Lung (tissue), 12 donors: ENCODE results near the gene PFKL. TPM values are rescaled to one million over a fixed set of nuclear protein-coding genes. Genes with fewer than 3 reads are reported as not detected.

ENCODE experiments used
- ATAC-seq: fragments of 200-7000 bp; cut with Tn5 transposase; one replicate; pipeline ENCODE4 v1.9.1; 2020; ENCODE audit warnings: moderate number of reproducible peaks; ENCODE audit not compliant: insufficient read depth, low FRiP score
- DNase-seq, 3 donors: peaks; one replicate each; pipeline ENCODE4 v3.0.0-alpha.2; 2013 to 2017
- H3K27ac ChIP-seq, 2 donors: one replicate each; pipeline ENCODE4 v1.5.1; 2013; ENCODE audit warnings: mild to moderate bottlenecking in 2 of 2, moderate library complexity in 2 of 2, control low read depth in 1 of 2, inconsistent platforms in 1 of 2, low read depth in 1 of 2, low read length in 1 of 2
- H3K27me3 ChIP-seq, 3 donors: one replicate each; pipeline ENCODE4 v1.5.1; 2013; ENCODE audit warnings: low read length in 2 of 3; ENCODE audit not compliant: control insufficient read depth in 3 of 3, insufficient read depth in 3 of 3
- H3K36me3 ChIP-seq, 4 donors: one replicate each; pipeline ENCODE4 v1.5.1; 2013; ENCODE audit warnings: low read length in 4 of 4, mild to moderate bottlenecking in 1 of 4, moderate library complexity in 1 of 4; ENCODE audit not compliant: control insufficient read depth in 4 of 4, insufficient read depth in 4 of 4
- H3K4me1 ChIP-seq, 5 donors: one replicate each; pipeline ENCODE4 v1.5.1; 2013; ENCODE audit warnings: low read length in 5 of 5, mild to moderate bottlenecking in 2 of 5, moderate library complexity in 1 of 5; ENCODE audit not compliant: control insufficient read depth in 5 of 5, insufficient read depth in 5 of 5
- H3K4me3 ChIP-seq: one replicate; pipeline ENCODE4 v1.5.1; 2013; ENCODE audit warnings: mild to moderate bottlenecking, control low read depth, moderate library complexity
- H3K9ac ChIP-seq, 2 donors: one replicate each; pipeline ENCODE4 v1.5.1; 2013; ENCODE audit warnings: low read length in 2 of 2, control low read depth in 1 of 2; ENCODE audit not compliant: insufficient read depth in 1 of 2
- H3K9me3 ChIP-seq, 4 donors: one replicate each; pipeline ENCODE4 v1.5.1; 2013; ENCODE audit warnings: low read length in 3 of 4, mild to moderate bottlenecking in 1 of 4, moderate library complexity in 1 of 4; ENCODE audit not compliant: control insufficient read depth in 4 of 4, insufficient read depth in 3 of 4
- WGBS, 2 donors: extraction: QIAGEN DNeasy Blood & Tissue Kit; methylation state at CpG; one replicate each; pipeline ENCODE4 v1.1.7; 2013; 5-methylcytosine and 5-hydroxymethylcytosine counted together
- polyA plus RNA-seq, 2 donors: library from polyadenylated mRNA; stranded (reverse); fragments of 200-250 nt; gene quantifications; one replicate each; pipeline ENCODE4 v1.2.1, GENCODE V29; 2013
- total RNA-seq, 2 donors: library from RNA; depleted of rRNA in 1 of 2; stranded (reverse); fragments of >200 nt in 1 of 2; gene quantifications; one replicate each; pipeline ENCODE4 v1.2.1, GENCODE V29; 2014 to 2021
- TF ChIP-seq, protein P1 (sequence below): IDR thresholded peaks from 2 replicates; pipeline ENCODE4 v1.5.1; 2012; ENCODE audit warnings: mild to moderate bottlenecking; ENCODE audit errors: control extremely low read depth, extremely low read depth
- donor health status: control.
- donor health status: control.
- donor health status: Bipolar disorder and iron deficiency.
- donor health status: healthy.
- donor health status: DM: yes; HTN: yes; CAD: no.

The PFKL gene
- total and polyA plus RNA-seq, 4 donors, result 63.4 to 129 (median 103) TPM

DNA sequence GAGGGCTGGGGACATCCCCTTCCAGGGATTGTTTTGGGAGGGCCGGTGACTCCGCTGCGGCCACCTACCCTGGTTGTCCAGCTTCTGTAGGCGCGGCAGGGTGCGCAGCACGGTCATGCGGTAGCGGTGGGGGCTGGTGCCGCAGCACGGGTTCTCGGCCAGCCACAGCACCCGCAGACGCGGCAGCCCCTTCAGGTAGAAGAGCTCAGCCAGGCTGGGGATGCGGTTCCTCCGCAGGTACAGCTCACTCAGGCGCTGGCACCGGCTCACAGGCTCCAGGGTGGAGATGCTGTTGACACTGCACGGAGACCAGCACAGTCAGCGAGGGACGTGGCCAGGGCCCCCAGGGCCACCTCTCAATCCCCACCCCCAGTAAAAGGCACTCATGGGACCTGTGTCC lies 33.1 kb downstream of the PFKL start:
- Histone ChIP-seq H3K27me3 (no peaks in the 10 kb centered on the region), H3K9ac (no peak overlapping the region), H3K27ac (no peak overlapping the region), H3K36me3 (peaks cover 0 to 44% (median 5%) of the 10 kb centered on the region in 4 donors), H3K9me3 (peaks cover 0 to 2% (median 0%) of the 10 kb centered on the region in 4 donors), H3K4me3 (no peak overlapping the region), H3K4me1 (peaks cover 0 to 21% (median 4%) of the 10 kb centered on the region in 5 donors)
- no peak for DNase-seq
- TF ChIP-seq, protein P1, sequence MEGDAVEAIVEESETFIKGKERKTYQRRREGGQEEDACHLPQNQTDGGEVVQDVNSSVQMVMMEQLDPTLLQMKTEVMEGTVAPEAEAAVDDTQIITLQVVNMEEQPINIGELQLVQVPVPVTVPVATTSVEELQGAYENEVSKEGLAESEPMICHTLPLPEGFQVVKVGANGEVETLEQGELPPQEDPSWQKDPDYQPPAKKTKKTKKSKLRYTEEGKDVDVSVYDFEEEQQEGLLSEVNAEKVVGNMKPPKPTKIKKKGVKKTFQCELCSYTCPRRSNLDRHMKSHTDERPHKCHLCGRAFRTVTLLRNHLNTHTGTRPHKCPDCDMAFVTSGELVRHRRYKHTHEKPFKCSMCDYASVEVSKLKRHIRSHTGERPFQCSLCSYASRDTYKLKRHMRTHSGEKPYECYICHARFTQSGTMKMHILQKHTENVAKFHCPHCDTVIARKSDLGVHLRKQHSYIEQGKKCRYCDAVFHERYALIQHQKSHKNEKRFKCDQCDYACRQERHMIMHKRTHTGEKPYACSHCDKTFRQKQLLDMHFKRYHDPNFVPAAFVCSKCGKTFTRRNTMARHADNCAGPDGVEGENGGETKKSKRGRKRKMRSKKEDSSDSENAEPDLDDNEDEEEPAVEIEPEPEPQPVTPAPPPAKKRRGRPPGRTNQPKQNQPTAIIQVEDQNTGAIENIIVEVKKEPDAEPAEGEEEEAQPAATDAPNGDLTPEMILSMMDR, result no peak
- ATAC-seq, result no peak
- 97% methylated on average over 22 of the region's 22 CpGs for WGBS, 2 donors

- peaks cover 0 to 44% (median 5%) of the 10 kb centered on the region in 4 donors for H3K36me3 ChIP-seq
- no peak overlapping the region for H3K27ac ChIP-seq
- WGBS, 2 donors, result 89% methylated on average over 45 of the region's 45 CpGs
- ATAC-seq (no peak), DNase-seq (peak; percentile 52 to 72 (median 58))
- no peaks in the 10 kb centered on the region for H3K27me3 ChIP-seq
- H3K9me3 ChIP-seq, result peaks cover 0 to 2% (median 0%) of the 10 kb centered on the region in 4 donors
- no peak overlapping the region for H3K9ac ChIP-seq
- TF ChIP-seq, protein P1, result no peak
- H3K4me3 ChIP-seq, result no peak overlapping the region
- peaks cover 0 to 26% (median 8%) of the 10 kb centered on the region in 5 donors for H3K4me1 ChIP-seq
Measured at GRCh38 chr21:44333509-44334328, 33.9 kb downstream of the PFKL start.

DNA sequence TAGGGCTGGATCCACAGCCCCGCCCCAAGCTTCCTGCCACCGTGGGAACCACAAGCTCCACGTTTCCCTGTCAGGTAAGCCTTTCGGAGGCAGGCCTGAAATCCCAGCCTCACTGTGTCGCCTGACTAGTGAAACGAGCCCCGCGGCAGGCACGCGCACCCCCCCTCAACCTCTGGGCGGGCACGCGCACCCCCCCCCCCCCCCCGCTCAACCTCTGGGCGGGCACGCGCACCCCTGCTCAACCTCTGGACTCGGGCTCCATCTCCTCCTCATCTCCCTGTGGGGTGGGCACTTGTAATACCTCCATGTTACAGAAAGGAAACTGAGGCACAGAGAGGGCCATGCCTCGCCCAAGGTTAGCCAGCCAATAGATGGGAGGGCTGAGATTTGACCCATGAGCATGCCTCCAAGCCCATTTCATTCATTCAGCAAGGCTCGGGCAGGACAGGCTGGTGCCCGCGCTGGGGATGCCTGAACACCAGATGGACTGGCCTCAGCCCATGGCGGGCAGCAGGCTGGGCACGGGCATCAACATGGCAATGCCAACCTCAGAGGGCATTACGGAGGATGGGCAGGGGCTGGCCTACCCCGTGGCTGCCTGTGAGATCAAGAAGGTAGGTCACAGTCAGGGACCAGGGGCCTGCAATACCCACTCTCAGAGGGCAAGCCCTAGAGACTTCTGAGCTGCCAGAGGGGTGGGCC lies 34.6 kb downstream of the PFKL start:
- DNase-seq, result no peak
- WGBS, 2 donors, result 91% methylated on average over 21 to 26 of the region's 26 CpGs
- TF ChIP-seq, protein P1, result no peak
- no peak overlapping the region for H3K4me3 ChIP-seq
- H3K9me3 ChIP-seq, result peaks cover 0 to 2% (median 0%) of the 10 kb centered on the region in 4 donors
- no peaks in the 10 kb centered on the region for H3K27me3 ChIP-seq
- peaks cover 0 to 26% (median 8%) of the 10 kb centered on the region in 5 donors for H3K4me1 ChIP-seq
- no peak overlapping the region for H3K9ac ChIP-seq
- peaks cover 0 to 41% (median 5%) of the 10 kb centered on the region in 4 donors for H3K36me3 ChIP-seq
- no peak overlapping the region for H3K27ac ChIP-seq
- no peak for ATAC-seq
